Esophagus muscularis mucosa (tissue), 4 donors: Measurements from ENCODE around the gene SMYD2. TPM values are rescaled to one million over a fixed set of nuclear protein-coding genes. Genes with fewer than 3 reads are reported as not detected.
"Not testable (repeated sequence)": the region's sequence is repeated elsewhere in the genome, so short reads cannot be mapped to it uniquely, and the experiment has no call there.

Experiments
- DNase-seq: peaks from one replicate; pipeline ENCODE4 v3.0.0-alpha.2; 2017; ENCODE audit errors: extremely low spot score
- H3K27ac ChIP-seq, 4 donors: fragments of 200-600 bp; sonication (generic); replicated peaks in 1 of 4; 1 replicate in 3 of 4; 2 replicates in 1 of 4; pipeline ENCODE4 v1.5.1; 2016 to 2019; ENCODE audit warnings: mild to moderate bottlenecking in 1 of 4
- H3K27me3 ChIP-seq, 4 donors: fragments of 200-600 bp; sonication (generic); one replicate each; pipeline versions ENCODE4 v1.5.1 to v1.6.0; 2016 to 2019
- H3K36me3 ChIP-seq, 4 donors: fragments of 200-600 bp; sonication (generic); one replicate each; pipeline ENCODE4 v1.5.1; 2016 to 2019
- H3K4me1 ChIP-seq, 4 donors: fragments of 200-600 bp; sonication (generic); one replicate each; pipeline ENCODE4 v1.5.1; 2016 to 2019
- H3K4me3 ChIP-seq, 4 donors: fragments of 200-600 bp; sonication (generic); 1 replicate in 2 of 4; 2 replicates in 2 of 4; pipeline ENCODE4 v1.5.1; 2016 to 2019; ENCODE audit warnings: mild to moderate bottlenecking in 4 of 4, moderate library complexity in 1 of 4
- H3K9me3 ChIP-seq, 4 donors: fragments of 200-600 bp; sonication (generic); 1 replicate in 3 of 4; 2 replicates in 1 of 4; pipeline ENCODE4 v1.5.1; 2016 to 2019
- EP300 ChIP-seq: sonication (generic); formaldehyde crosslinking; IDR thresholded peaks from one replicate; pipeline ENCODE4 v1.6.1; 2017; ENCODE audit warnings: antibody characterized with exemption
- POLR2A ChIP-seq: fragments of 450-650 bp; IDR thresholded peaks from one replicate; pipeline ENCODE4 v1.6.1; 2017; ENCODE audit warnings: antibody characterized with exemption, moderate library complexity, mild to moderate bottlenecking, low read depth
- POLR2AphosphoS5 ChIP-seq, 2 donors: sonication (generic); formaldehyde crosslinking; IDR thresholded peaks; one replicate each; pipeline ENCODE4 v1.6.1; 2017; ENCODE audit warnings: antibody characterized with exemption in 2 of 2
- WGBS: methylation state at CpG from one replicate; pipeline ENCODE4 v1.1.5; 2018; 5-methylcytosine and 5-hydroxymethylcytosine counted together
- intact Hi-C: fragments of 100-400 bp; cut with DNase I; formaldehyde crosslinking; loops from one replicate; pipeline ENCODE4 v1.15.1; 2023
- total RNA-seq, 4 donors: library from RNA; depleted of rRNA; stranded (reverse); fragments of >200 nt; gene quantifications; one replicate each; pipeline versions ENCODE4 v1.1.0 to v1.2.1, GENCODE V29; 2016
- TF ChIP-seq, protein P1 (sequence below), 3 experiments: fragments of 200-600 bp in 2 of 3; fragments of 450-650 bp in 1 of 3; sonication (generic) in 2 of 3; IDR thresholded peaks; one replicate each; pipeline ENCODE4 v1.5.1; 2017 to 2019; ENCODE audit warnings: antibody characterized with exemption in 3 of 3, mild to moderate bottlenecking in 2 of 3, moderate library complexity in 1 of 3

The SMYD2 gene
- total RNA-seq, 4 donors from 2014 or later = 15.0 to 19.7 (median 18.4) TPM

DNA sequence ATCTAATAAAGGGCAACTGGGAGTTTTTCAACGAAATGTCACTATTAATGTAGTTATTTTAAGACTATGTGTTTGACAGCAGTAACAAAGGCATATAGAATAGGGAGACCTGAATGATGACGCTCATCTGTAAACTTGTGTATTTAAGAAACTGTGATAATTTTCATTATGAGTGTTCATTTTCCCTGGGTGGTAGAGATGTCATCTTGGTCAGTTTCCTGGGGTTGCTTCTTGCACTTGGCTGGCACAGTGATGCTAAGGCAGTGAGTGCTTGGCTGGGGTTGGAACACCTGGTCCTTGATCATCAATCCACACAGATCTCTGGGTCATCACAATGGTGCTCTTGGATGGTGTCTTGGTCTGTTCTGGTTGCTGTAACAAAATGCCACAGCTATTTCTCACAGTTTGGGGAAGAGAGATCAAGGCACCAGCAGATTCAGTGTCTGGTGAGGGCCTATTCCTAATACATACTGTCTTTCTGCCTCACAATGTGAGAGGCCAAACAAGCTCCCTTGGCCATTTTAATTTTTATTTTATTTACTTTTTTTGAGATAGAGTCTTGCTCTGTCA, 7.9 kb upstream of the SMYD2 start:
- TF ChIP-seq POLR2A = no peak
- H3K9me3 ChIP-seq = no peaks in the 10 kb centered on the region
- no peak for DNase-seq
- intact Hi-C loops = no loop called here
- H3K4me1 ChIP-seq = peaks cover 0 to 3% (median 0%) of the 10 kb centered on the region in 4 donors
- WGBS = 86% methylated on average over 2 of the region's 2 CpGs
- no peak overlapping the region for H3K4me3 ChIP-seq
- H3K36me3 ChIP-seq = no peaks in the 10 kb centered on the region
- H3K27me3 ChIP-seq = peaks cover 0 to 38% (median 2%) of the 10 kb centered on the region in 4 donors
- H3K27ac ChIP-seq = no peak overlapping the region

GRCh38 chr1:214275700-214276099, 5.3 kb upstream of the SMYD2 start:
- H3K27ac ChIP-seq, DNase-seq, H3K36me3 ChIP-seq, H3K4me3 ChIP-seq, intact Hi-C loops, H3K9me3 ChIP-seq: not testable (repeated sequence)
- 88% methylated on average over 4 of the region's 4 CpGs for WGBS
- Histone ChIP-seq H3K4me1 (peaks cover 9 to 11% (median 10%) of the 10 kb centered on the region in 4 donors), H3K27me3 (peaks cover 0 to 13% (median 1%) of the 10 kb centered on the region in 4 donors)

DNA sequence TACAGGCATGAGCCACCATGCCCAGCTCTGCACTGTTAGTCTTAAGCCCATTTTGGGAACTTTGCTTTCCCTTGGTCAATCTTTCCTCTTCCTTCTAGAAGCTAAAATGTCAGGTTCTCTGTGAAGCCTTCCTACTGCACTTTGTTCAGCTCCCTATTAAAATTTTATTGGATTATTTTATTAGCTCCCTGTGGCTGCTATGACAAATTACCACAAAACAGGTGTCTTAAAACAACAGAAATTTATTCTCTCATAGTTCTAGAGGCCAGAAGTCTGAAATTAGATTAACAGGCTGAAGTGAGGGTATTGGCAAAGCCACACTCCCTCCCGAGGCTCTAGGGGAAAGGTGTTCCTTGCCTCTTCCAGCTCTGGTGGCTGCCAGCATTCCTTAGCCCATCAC, 4.2 kb upstream of the SMYD2 start:
- intact Hi-C loops = no loop called here
- Histone ChIP-seq H3K27ac (no peak overlapping the region), H3K4me1 (peaks cover 9 to 14% (median 12%) of the 10 kb centered on the region in 4 donors), H3K4me3 (no peak overlapping the region), H3K27me3 (peaks cover 0 to 5% (median 0%) of the 10 kb centered on the region in 4 donors), H3K36me3 (no peaks in the 10 kb centered on the region), H3K9me3 (no peaks in the 10 kb centered on the region)
- 54% methylated on average over 1 of the region's 1 CpG for WGBS
- TF ChIP-seq POLR2AphosphoS5 (IDR thresholded peaks at IDR 0.05) = no peak
- TF ChIP-seq, protein P1, sequence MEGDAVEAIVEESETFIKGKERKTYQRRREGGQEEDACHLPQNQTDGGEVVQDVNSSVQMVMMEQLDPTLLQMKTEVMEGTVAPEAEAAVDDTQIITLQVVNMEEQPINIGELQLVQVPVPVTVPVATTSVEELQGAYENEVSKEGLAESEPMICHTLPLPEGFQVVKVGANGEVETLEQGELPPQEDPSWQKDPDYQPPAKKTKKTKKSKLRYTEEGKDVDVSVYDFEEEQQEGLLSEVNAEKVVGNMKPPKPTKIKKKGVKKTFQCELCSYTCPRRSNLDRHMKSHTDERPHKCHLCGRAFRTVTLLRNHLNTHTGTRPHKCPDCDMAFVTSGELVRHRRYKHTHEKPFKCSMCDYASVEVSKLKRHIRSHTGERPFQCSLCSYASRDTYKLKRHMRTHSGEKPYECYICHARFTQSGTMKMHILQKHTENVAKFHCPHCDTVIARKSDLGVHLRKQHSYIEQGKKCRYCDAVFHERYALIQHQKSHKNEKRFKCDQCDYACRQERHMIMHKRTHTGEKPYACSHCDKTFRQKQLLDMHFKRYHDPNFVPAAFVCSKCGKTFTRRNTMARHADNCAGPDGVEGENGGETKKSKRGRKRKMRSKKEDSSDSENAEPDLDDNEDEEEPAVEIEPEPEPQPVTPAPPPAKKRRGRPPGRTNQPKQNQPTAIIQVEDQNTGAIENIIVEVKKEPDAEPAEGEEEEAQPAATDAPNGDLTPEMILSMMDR (IDR thresholded peaks at IDR 0.05) = no peak
- no peak for TF ChIP-seq POLR2A
- TF ChIP-seq EP300 = no peak
- DNase-seq = no peak

DNA sequence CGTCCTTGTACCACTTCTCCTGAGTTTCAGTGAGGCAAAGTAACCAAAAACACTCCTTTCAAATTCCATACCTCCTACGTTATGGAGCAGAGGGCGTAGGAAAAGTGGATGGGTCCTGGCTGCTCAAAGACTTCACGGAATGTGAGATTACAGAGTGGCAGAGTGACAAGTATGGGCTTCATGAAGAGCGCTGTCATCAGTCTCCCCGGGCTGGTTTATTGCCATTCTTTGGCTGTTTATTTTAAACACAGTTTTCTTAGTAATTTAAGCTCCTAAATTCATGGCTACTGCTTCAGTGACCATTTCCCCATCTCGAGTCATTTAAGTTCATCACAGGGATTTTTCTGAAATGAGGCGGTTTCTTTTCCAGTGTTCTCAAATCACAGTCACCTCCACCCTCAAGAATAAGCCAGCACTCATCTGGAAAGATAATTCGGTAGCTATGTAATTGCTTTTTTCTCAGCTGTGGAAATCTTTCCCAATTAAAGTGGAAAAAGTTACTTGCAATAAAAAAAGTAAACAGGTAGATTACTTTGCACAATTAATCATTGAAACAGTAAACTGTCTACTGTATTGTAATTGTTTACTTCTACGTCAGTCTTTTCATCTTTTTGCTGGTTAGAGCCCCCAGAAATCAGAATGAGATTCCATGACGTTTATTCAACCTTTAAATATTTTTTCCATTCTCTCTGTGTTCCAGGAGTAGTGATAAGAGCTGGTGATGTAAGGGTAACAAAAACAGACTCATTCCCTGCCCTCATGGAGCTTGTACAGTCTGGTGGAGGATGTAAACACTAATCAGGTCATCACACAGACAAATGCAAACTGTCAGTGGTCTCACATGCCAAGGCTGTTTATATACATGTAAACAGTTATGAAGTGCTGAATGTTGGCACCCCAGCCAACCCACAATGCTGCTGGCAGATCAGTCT, 3.0 kb upstream of the SMYD2 start:
- Histone ChIP-seq H3K4me3 (no peak overlapping the region), H3K9me3 (no peaks in the 10 kb centered on the region), H3K4me1 (peaks cover 9 to 24% (median 20%) of the 10 kb centered on the region in 4 donors), H3K27me3 (no peaks in the 10 kb centered on the region), H3K27ac (no peak overlapping the region), H3K36me3 (no peaks in the 10 kb centered on the region)
- intact Hi-C loops = no loop called here
- TF ChIP-seq EP300 (no peak), POLR2AphosphoS5 (IDR thresholded peaks at IDR 0.05) (no peak), POLR2A (no peak)
- TF ChIP-seq, protein P1 (IDR thresholded peaks at IDR 0.05) = no peak
- 83% methylated on average over 11 of the region's 11 CpGs for WGBS
- DNase-seq = no peak

- H3K4me1 ChIP-seq = peaks cover 9 to 24% (median 20%) of the 10 kb centered on the region in 4 donors
- intact Hi-C loops = no loop called here
- no peaks in the 10 kb centered on the region for H3K36me3 ChIP-seq
- no peak for DNase-seq
- 3% methylated on average over 22 of the region's 42 CpGs for whole genome bisulfite sequencing
- TF ChIP-seq EP300 = no peak
- no peak for TF ChIP-seq POLR2A
- TF ChIP-seq, protein P1 (IDR thresholded peaks at IDR 0.05) = no peak
- no peak for TF ChIP-seq POLR2AphosphoS5 (IDR thresholded peaks at IDR 0.05)
- peak overlapping the region; percentile 89 to 95 (median 93) for H3K27ac ChIP-seq
- no peaks in the 10 kb centered on the region for H3K27me3 ChIP-seq
- H3K4me3 ChIP-seq = peak overlapping the region; percentile 86 to 96 (median 93)
- H3K9me3 ChIP-seq = no peaks in the 10 kb centered on the region
Observed at GRCh38 chr1:214280386-214281020, 456 bp upstream of the SMYD2 start.
